CD4-positive, alpha-beta T cell treated with Interleukin-6 for 4 hours (primary cell): ENCODE results near the gene PARN.
"Not testable (repeated sequence)": the region's sequence is repeated elsewhere in the genome, so short reads cannot be mapped to it uniquely, and the experiment has no call there.

Source experiments
- DNase-seq: peaks from one replicate; pipeline ENCODE4 v3.0.0-alpha.2; 2020; ENCODE audit warnings: mixed read lengths

The PARN gene

GRCh38 chr16:14424595-14424994 is 205.5 kb downstream of the PARN start:
- DNase-seq = no peak

GRCh38 chr16:14423344-14423743 is 206.7 kb downstream of the PARN start:
- DNase-seq = no peak

GRCh38 chr16:14420721-14421488 is 209.2 kb downstream of the PARN start:
- DNase-seq = no peak

GRCh38 chr16:14420243-14420642 is 209.8 kb downstream of the PARN start:
- not testable (repeated sequence) for DNase-seq

GRCh38 chr16:14419817-14420216 is 210.2 kb downstream of the PARN start:
- no peak for DNase-seq

- no peak for DNase-seq
Observed at GRCh38 chr16:14418795-14419225, 211.2 kb downstream of the PARN start.

- no peak for DNase-seq
Observed at GRCh38 chr16:14416184-14416583, 213.9 kb downstream of the PARN start.

- DNase-seq = no peak
Observed at GRCh38 chr16:14415291-14415690, 214.8 kb downstream of the PARN start.

- DNase-seq = no peak
Observed at GRCh38 chr16:14409563-14409962, 220.5 kb downstream of the PARN start.

- no peak for DNase-seq
Observed at GRCh38 chr16:14407786-14408399, 222.2 kb downstream of the PARN start.

- DNase-seq = peak; percentile 8
Observed at GRCh38 chr16:14405611-14406537, 224.2 kb downstream of the PARN start.

GRCh38 chr16:14403001-14403389 is 227.1 kb downstream of the PARN start:
- not testable (repeated sequence) for DNase-seq

- not testable (repeated sequence) for DNase-seq
Observed at GRCh38 chr16:14402114-14403000, 227.7 kb downstream of the PARN start.

- DNase-seq = not testable (repeated sequence)
Observed at GRCh38 chr16:14401711-14402061, 228.4 kb downstream of the PARN start.

- DNase-seq = not testable (repeated sequence)
Observed at GRCh38 chr16:14400978-14401710, 228.9 kb downstream of the PARN start.

GRCh38 chr16:14400285-14400977 is 229.6 kb downstream of the PARN start:
- no peak for DNase-seq

- DNase-seq = no peak
Observed at GRCh38 chr16:14399378-14400284, 230.4 kb downstream of the PARN start.

GRCh38 chr16:14398014-14398717 is 231.9 kb downstream of the PARN start:
- no peak for DNase-seq

GRCh38 chr16:14395710-14396304 is 234.3 kb downstream of the PARN start:
- not testable (repeated sequence) for DNase-seq
